Small intestine (tissue), 4 donors: ENCODE measurements around the gene PRAMEF13. TPM values are rescaled to one million over a fixed set of nuclear protein-coding genes. Genes with fewer than 3 reads are reported as not detected.

Source experiments
- polyA plus RNA-seq, 4 donors: library from polyadenylated mRNA; stranded (reverse) in 3 of 4; unstranded in 1 of 4; fragments of 200-250 nt in 3 of 4; fragments of 120-200 nt in 1 of 4; gene quantifications; one replicate each; pipeline versions ENCODE4 v1.2.1 to v1.2.3, GENCODE V29; 2013
- donor health status: healthy with polysubstance abuse.
- donor health status: Bipolar disorder and iron deficiency.
- donor health status: healthy.

Gene PRAMEF13
- polyA plus RNA-seq, 4 donors, result not detected

Other genes with a start within 250 kb of the PRAMEF13 start
- gene PRAMEF27, start 144.8 kb downstream of the PRAMEF13 start, polyA plus RNA-seq, result not detected
- not detected for gene HNRNPCL3, start 140.6 kb downstream of the PRAMEF13 start, polyA plus RNA-seq
- not detected for gene PRAMEF25, start 130.6 kb downstream of the PRAMEF13 start, polyA plus RNA-seq
- not detected for gene HNRNPCL2, start 84.6 kb downstream of the PRAMEF13 start, polyA plus RNA-seq
- gene PRAMEF26, start 45.4 kb downstream of the PRAMEF13 start, polyA plus RNA-seq, result not detected
- gene HNRNPCL4, start 35.8 kb downstream of the PRAMEF13 start, polyA plus RNA-seq, result not detected
- not detected for gene PRAMEF9, start 29.6 kb downstream of the PRAMEF13 start, polyA plus RNA-seq
- not detected for gene PRAMEF18, start 24.7 kb upstream of the PRAMEF13 start, polyA plus RNA-seq
- not detected for gene PRAMEF5, start 52.8 kb upstream of the PRAMEF13 start, polyA plus RNA-seq
- not detected for gene PRAMEF8, start 83.7 kb upstream of the PRAMEF13 start, polyA plus RNA-seq
- not detected for gene PRAMEF33, start 102.1 kb upstream of the PRAMEF13 start, polyA plus RNA-seq
- not detected for gene PRAMEF15, start 114.2 kb upstream of the PRAMEF13 start, polyA plus RNA-seq
- not detected for gene PRAMEF14, start 145.7 kb upstream of the PRAMEF13 start, polyA plus RNA-seq
- gene PRAMEF19, start 170.5 kb upstream of the PRAMEF13 start, polyA plus RNA-seq, result not detected
- gene PRAMEF17, start 188.2 kb upstream of the PRAMEF13 start, polyA plus RNA-seq, result not detected
- gene PRAMEF20, start 209.0 kb upstream of the PRAMEF13 start, polyA plus RNA-seq, result not detected